ENCODE measurements around the gene ID2. TPM values are rescaled to one million over a fixed set of nuclear protein-coding genes. Genes with fewer than 3 reads are reported as not detected.

The ID2 gene
- total RNA-seq, 4 donors from 2014 or later = 329 to 437 (median 382) TPM

DNA sequence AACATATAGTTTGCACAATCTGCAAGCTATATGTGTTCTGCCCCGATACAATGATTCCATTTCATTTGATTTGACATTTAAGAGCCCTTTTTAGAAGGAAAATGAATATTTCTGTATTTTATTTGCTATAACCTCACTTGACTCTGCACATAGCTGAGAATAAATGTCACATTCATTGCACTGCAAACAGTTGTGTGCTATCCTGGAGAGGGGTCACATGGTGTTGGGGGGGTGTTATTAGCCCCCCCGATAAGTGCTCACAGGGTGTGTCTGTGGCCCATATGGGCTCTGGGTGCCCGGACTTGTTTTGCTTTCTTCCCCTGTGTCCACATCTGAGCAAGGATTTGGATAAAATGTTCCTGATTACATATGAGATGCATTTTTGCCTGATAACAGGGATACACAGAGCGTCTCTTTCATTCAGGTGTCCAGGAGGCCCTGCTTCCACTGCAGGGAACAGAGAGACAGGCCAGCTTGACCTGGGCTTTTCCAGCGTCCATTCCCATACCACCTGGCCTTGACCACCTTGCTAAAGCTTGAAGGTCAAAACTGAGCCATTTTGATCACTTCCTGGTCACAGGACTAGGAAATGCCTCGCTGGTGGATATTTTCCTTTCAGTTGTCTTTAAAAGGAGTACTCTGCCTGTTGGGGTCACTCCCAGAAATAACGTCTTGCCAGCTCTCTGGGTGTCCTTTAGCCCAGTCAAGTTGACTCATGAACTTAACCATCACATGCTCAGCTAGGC is 38.4 kb upstream of the ID2 start:
- in situ Hi-C loops (cut with MboI; ENCODE audit: low pct_ligation_motif_present in 1 of 4, low pct_unique_long_range_greater_than_20kb in 1 of 4, low sequenced_read_pairs in 3 of 4) = no loop called here
- Histone ChIP-seq H3K9me3 (no peaks in the 10 kb centered on the region), H3K27me3 (no peaks in the 10 kb centered on the region), H3K4me1 (no peaks in the 10 kb centered on the region), H3K27ac (no peak overlapping the region), H3K4me3 (no peak overlapping the region), H3K36me3 (no peaks in the 10 kb centered on the region)
- TF ChIP-seq EP300 (IDR thresholded peaks at IDR 0.05; ENCODE audit: low read depth) (no peak), POLR2AphosphoS5 (IDR thresholded peaks at IDR 0.05) (no peak), POLR2A (IDR thresholded peaks at IDR 0.05) (no peak)
- TF ChIP-seq, protein P1, sequence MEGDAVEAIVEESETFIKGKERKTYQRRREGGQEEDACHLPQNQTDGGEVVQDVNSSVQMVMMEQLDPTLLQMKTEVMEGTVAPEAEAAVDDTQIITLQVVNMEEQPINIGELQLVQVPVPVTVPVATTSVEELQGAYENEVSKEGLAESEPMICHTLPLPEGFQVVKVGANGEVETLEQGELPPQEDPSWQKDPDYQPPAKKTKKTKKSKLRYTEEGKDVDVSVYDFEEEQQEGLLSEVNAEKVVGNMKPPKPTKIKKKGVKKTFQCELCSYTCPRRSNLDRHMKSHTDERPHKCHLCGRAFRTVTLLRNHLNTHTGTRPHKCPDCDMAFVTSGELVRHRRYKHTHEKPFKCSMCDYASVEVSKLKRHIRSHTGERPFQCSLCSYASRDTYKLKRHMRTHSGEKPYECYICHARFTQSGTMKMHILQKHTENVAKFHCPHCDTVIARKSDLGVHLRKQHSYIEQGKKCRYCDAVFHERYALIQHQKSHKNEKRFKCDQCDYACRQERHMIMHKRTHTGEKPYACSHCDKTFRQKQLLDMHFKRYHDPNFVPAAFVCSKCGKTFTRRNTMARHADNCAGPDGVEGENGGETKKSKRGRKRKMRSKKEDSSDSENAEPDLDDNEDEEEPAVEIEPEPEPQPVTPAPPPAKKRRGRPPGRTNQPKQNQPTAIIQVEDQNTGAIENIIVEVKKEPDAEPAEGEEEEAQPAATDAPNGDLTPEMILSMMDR (IDR thresholded peaks at IDR 0.05) = no peak
- intact Hi-C loops (cut with DNase I; ENCODE audit: low total_unique reads) = no loop called here
- WGBS, 2 donors (ENCODE audit: low coverage in 1 of 2) = 59 to 80% methylated on average over 2 to 7 of the region's 7 CpGs
- DNase-seq = no peak

DNA sequence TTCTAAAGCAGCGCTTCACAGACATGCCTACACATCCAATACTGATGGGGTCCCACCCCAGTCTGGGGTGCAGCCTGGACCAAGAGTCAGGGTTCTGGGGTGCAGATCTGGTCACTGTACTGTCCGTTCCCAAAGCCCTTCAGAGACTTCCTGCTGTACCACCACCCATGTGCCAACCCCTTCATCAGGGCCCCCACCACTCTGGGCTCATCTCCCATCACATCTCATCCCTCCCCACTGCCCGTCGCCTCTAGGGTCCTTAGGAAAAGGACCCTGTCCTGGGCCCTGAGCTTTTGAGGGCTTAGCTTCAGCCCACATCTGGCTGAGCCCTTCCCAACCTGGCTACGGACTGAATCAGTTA is 37.9 kb upstream of the ID2 start:
- WGBS, 2 donors (ENCODE audit: low coverage in 1 of 2) = 93 to 100% methylated on average over 1 to 5 of the region's 5 CpGs
- no peaks in the 10 kb centered on the region for H3K27me3 ChIP-seq
- no peak overlapping the region for H3K27ac ChIP-seq
- H3K36me3 ChIP-seq = no peaks in the 10 kb centered on the region
- in situ Hi-C loops (cut with MboI; ENCODE audit: low pct_ligation_motif_present in 1 of 4, low pct_unique_long_range_greater_than_20kb in 1 of 4, low sequenced_read_pairs in 3 of 4) (no loop called here), intact Hi-C loops (cut with DNase I; ENCODE audit: low total_unique reads) (no loop called here)
- no peak overlapping the region for H3K4me3 ChIP-seq
- H3K4me1 ChIP-seq = no peaks in the 10 kb centered on the region
- DNase-seq = no peak
- TF ChIP-seq, protein P1 (IDR thresholded peaks at IDR 0.05) = no peak
- H3K9me3 ChIP-seq = no peaks in the 10 kb centered on the region

DNA sequence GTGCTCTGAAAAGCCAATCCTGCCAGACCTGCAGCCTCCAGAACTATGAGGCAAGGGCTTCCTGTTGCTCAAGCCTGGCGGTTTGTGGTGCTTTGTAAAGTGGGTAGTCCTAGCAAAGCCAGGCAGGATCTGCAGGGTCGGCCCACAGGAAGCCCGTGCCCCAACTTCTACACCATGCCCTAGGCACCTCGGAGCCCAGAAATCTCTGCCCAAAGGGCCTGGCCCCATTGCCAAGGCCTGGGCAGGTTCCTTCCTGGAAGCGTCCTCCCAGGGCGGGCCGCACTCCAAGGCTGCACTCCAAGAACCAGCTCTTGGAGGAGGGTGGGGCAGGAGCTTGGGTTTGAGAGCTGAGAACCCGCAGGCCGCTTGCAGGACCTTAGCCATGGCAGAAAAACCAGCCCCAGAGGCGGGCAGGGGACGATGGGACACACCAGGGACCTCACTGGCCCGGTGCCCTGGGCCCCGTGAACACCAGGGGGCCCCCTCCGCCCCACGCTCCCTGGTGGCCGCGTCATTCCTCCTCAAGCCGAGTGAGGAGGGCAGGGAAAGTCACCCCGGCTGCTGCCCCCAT is 37.2 kb upstream of the ID2 start:
- H3K4me1 ChIP-seq = no peaks in the 10 kb centered on the region
- H3K4me3 ChIP-seq = no peak overlapping the region
- TF ChIP-seq EP300 (IDR thresholded peaks at IDR 0.05; ENCODE audit: low read depth) (no peak), POLR2AphosphoS5 (IDR thresholded peaks at IDR 0.05) (no peak), POLR2A (IDR thresholded peaks at IDR 0.05) (no peak)
- TF ChIP-seq, protein P1 (IDR thresholded peaks at IDR 0.05) = no peak
- WGBS, 2 donors (ENCODE audit: low coverage in 1 of 2) = 91 to 93% methylated on average over 2 to 18 of the region's 19 CpGs
- in situ Hi-C loops (cut with MboI; ENCODE audit: low pct_ligation_motif_present in 1 of 4, low pct_unique_long_range_greater_than_20kb in 1 of 4, low sequenced_read_pairs in 3 of 4) (no loop called here), intact Hi-C loops (cut with DNase I; ENCODE audit: low total_unique reads) (no loop called here)
- no peaks in the 10 kb centered on the region for H3K36me3 ChIP-seq
- no peaks in the 10 kb centered on the region for H3K9me3 ChIP-seq
- H3K27me3 ChIP-seq = no peaks in the 10 kb centered on the region
- H3K27ac ChIP-seq = no peak overlapping the region
- no peak for DNase-seq

DNA sequence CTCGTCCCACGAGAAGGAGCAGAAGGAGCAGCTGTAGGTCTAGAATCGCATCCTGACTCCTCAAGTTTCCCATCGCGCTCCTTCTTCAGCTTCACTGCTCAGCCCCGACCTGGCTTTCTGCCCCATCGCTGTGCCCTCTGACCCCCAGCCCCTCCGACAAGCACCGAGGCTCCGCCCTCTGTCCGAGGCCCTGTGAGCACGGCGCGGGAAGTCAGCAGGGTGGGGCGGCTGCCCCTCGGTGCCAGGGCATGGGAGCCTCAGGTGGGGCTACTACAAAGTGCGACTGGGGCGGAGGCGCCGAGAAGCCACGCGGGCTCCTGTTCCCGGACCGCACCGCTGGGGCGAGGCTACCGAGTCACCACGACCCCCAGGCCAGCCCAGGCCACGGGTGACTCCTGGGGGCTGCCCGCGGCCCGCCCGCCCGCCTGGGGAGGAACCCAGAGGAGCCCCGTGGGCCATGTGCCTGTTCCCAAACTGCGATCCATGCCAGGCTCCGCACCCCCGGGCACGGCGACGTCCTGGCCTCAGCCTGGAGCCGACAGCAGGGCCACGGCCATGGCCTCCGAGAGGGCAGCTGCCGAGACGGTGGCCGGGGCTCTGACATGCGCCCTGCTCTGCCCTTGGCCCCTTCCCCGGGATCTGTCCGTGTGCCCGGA is 36.6 kb upstream of the ID2 start:
- DNase-seq = no peak

More for the DNA sequence above, 36.6 kb upstream of the ID2 start:
- in situ Hi-C loops (cut with MboI; ENCODE audit: low pct_ligation_motif_present in 1 of 4, low pct_unique_long_range_greater_than_20kb in 1 of 4, low sequenced_read_pairs in 3 of 4) (no loop called here), intact Hi-C loops (cut with DNase I; ENCODE audit: low total_unique reads) (no loop called here)
- TF ChIP-seq, protein P1 (IDR thresholded peaks at IDR 0.05) = no peak
- TF ChIP-seq EP300 (IDR thresholded peaks at IDR 0.05; ENCODE audit: low read depth) = no peak
- H3K27ac ChIP-seq = no peak overlapping the region
- H3K4me1 ChIP-seq = no peaks in the 10 kb centered on the region
- H3K9me3 ChIP-seq = no peaks in the 10 kb centered on the region
- H3K27me3 ChIP-seq = no peaks in the 10 kb centered on the region
- no peak overlapping the region for H3K4me3 ChIP-seq
- no peaks in the 10 kb centered on the region for H3K36me3 ChIP-seq
- 94 to 100% methylated on average over 6 to 44 of the region's 51 CpGs for WGBS, 2 donors (ENCODE audit: low coverage in 1 of 2)

Data from transverse colon (tissue), 4 donors.